Neutrophil (primary cell): ENCODE data around the gene ACBD5.

Experiments
- H3K27ac ChIP-seq: fragments of 200-600 bp; sonication (generic); 2 replicates; pipeline ENCODE4 v1.5.1; 2016; ENCODE audit warnings: mild to moderate bottlenecking, moderate library complexity
- H3K27me3 ChIP-seq: fragments of 200-600 bp; sonication (generic); 2 replicates; pipeline ENCODE4 v1.6.0; 2016; ENCODE audit warnings: mild to moderate bottlenecking
- H3K36me3 ChIP-seq: fragments of 200-600 bp; sonication (generic); 2 replicates; pipeline ENCODE4 v1.5.1; 2017
- H3K4me1 ChIP-seq, 2 experiments: fragments of 200-600 bp in 1 of 2; sonication (generic) in 1 of 2; 1 replicate in 1 of 2; 2 replicates in 1 of 2; pipeline versions ENCODE4 v1.5.1 to v1.6.1; 2013 to 2016; ENCODE audit warnings: low read depth in 1 of 2, low read length in 1 of 2, mild to moderate bottlenecking in 1 of 2, moderate library complexity in 1 of 2; ENCODE audit not compliant: control insufficient read depth in 1 of 2, insufficient read depth in 1 of 2
- H3K4me3 ChIP-seq, 2 experiments: fragments of 200-600 bp in 1 of 2; sonication (generic) in 1 of 2; 1 replicate in 1 of 2; 2 replicates in 1 of 2; pipeline ENCODE4 v1.5.1; 2013 to 2016; ENCODE audit warnings: low read depth in 1 of 2, low read length in 1 of 2, mild to moderate bottlenecking in 1 of 2, moderate library complexity in 1 of 2
- H3K9me3 ChIP-seq: fragments of 200-600 bp; sonication (generic); 2 replicates; pipeline ENCODE4 v1.5.1; 2016
- CTCF ChIP-seq: fragments of 200-600 bp; sonication (generic); IDR thresholded peaks from 2 replicates; pipeline ENCODE4 v1.5.1; 2016; ENCODE audit warnings: antibody characterized with exemption

ACBD5 gene

GRCh38 chr10:27207350-27207749 lies 33.2 kb downstream of the ACBD5 start:
- TF ChIP-seq CTCF, result no peak
- Histone ChIP-seq H3K27ac (no peak overlapping the region), H3K36me3 (peaks cover 99% of the 10 kb centered on the region), H3K27me3 (no peaks in the 10 kb centered on the region), H3K4me3 (no peak overlapping the region), H3K4me1 (no peaks in the 10 kb centered on the region), H3K9me3 (no peaks in the 10 kb centered on the region)

GRCh38 chr10:27203806-27204205 lies 36.8 kb downstream of the ACBD5 start:
- H3K27me3 ChIP-seq, result no peaks in the 10 kb centered on the region
- no peak for TF ChIP-seq CTCF
- peaks cover 98% of the 10 kb centered on the region for H3K36me3 ChIP-seq
- H3K27ac ChIP-seq, result no peak overlapping the region
- no peak overlapping the region for H3K4me3 ChIP-seq
- H3K4me1 ChIP-seq, result no peaks in the 10 kb centered on the region
- no peaks in the 10 kb centered on the region for H3K9me3 ChIP-seq

GRCh38 chr10:27197980-27198620 lies 42.5 kb downstream of the ACBD5 start:
- H3K27me3 ChIP-seq, result no peaks in the 10 kb centered on the region
- no peak overlapping the region for H3K27ac ChIP-seq
- H3K4me1 ChIP-seq, result no peaks in the 10 kb centered on the region
- H3K4me3 ChIP-seq, result no peak overlapping the region
- H3K9me3 ChIP-seq, result no peaks in the 10 kb centered on the region
- no peak for TF ChIP-seq CTCF
- H3K36me3 ChIP-seq, result peaks cover 82% of the 10 kb centered on the region

GRCh38 chr10:27192284-27192683 lies 48.3 kb downstream of the ACBD5 start:
- no peaks in the 10 kb centered on the region for H3K4me1 ChIP-seq
- no peak overlapping the region for H3K27ac ChIP-seq
- no peaks in the 10 kb centered on the region for H3K9me3 ChIP-seq
- H3K4me3 ChIP-seq, result no peak overlapping the region
- no peaks in the 10 kb centered on the region for H3K27me3 ChIP-seq
- no peak for TF ChIP-seq CTCF
- H3K36me3 ChIP-seq, result peaks cover 32% of the 10 kb centered on the region

- Histone ChIP-seq H3K4me1 (no peaks in the 10 kb centered on the region), H3K9me3 (no peaks in the 10 kb centered on the region), H3K36me3 (peaks cover 33% of the 10 kb centered on the region), H3K27ac (no peak overlapping the region), H3K27me3 (no peaks in the 10 kb centered on the region), H3K4me3 (no peak overlapping the region)
- no peak for TF ChIP-seq CTCF
Measured at GRCh38 chr10:27190508-27190907, 50.1 kb downstream of the ACBD5 start.
